IMR-90 (cell line): ENCODE measurements around the gene LYPD3. TPM values are rescaled to one million over a fixed set of nuclear protein-coding genes. Genes with fewer than 3 reads are reported as not detected.

Experiments used
- ATAC-seq: fragments of 200-7000 bp; cut with Tn5 transposase; 2 replicates; pipeline ENCODE4 v1.9.1; 2020; ENCODE audit warnings: low read depth, mild to moderate bottlenecking, moderate library complexity
- BruUV-seq: library from RNA; stranded (reverse); fragments of 400-500 nt; replicated peaks from 2 replicates; lab custom pipeline; 2021; lab: Mats Ljungman, UMichigan
- CTCF ChIA-PET: fragments of 300-600 bp; formaldehyde crosslinking; extraction: SDS; loops from one replicate; lab custom pipeline; 2021; ENCODE audit warnings: antibody characterized with exemption; lab: Yijun Ruan, JAX
- POLR2A ChIA-PET: fragments of 300-600 bp; sonication (Branson Sonifier 250); formaldehyde crosslinking; loops from one replicate; lab custom pipeline; 2022; ENCODE audit warnings: antibody characterized with exemption; ENCODE audit not compliant: unreplicated experiment; lab: Charles Lee
- DNase-seq: peaks from one replicate; pipeline ENCODE4 v3.0.0; 2013
- H2AFZ ChIP-seq: replicated peaks from 2 replicates; pipeline ENCODE3; 2013; ENCODE audit warnings: low read length, mild to moderate bottlenecking; ENCODE audit not compliant: poor library complexity
- H2AK5ac ChIP-seq: 2 replicates; pipeline ENCODE4 v1.6.1; 2013; ENCODE audit warnings: low read depth, low read length, inconsistent platforms
- H2AK9ac ChIP-seq: replicated peaks from 2 replicates; pipeline ENCODE3; 2013; ENCODE audit warnings: mild to moderate bottlenecking, low read depth, low read length, moderate library complexity; ENCODE audit not compliant: poor library complexity
- H2BK120ac ChIP-seq: 2 replicates; pipeline ENCODE4 v1.6.1; 2013; ENCODE audit warnings: low read depth, low read length, inconsistent platforms
- H2BK15ac ChIP-seq: 3 replicates; pipeline ENCODE4 v1.6.1; 2013; ENCODE audit warnings: low read depth, low read length, inconsistent platforms
- H2BK20ac ChIP-seq: 2 replicates; pipeline ENCODE4 v1.6.1; 2013; ENCODE audit warnings: low read depth, mild to moderate bottlenecking, inconsistent platforms, low read length, moderate library complexity
- H2BK5ac ChIP-seq: 2 replicates; pipeline ENCODE4 v1.6.1; 2013; ENCODE audit warnings: mild to moderate bottlenecking, low read depth, low read length, inconsistent platforms; ENCODE audit not compliant: poor library complexity, severe bottlenecking
- H3K14ac ChIP-seq: replicated peaks from 2 replicates; pipeline ENCODE4 v1.6.1; 2013; ENCODE audit warnings: low read depth, low read length, inconsistent platforms
- H3K18ac ChIP-seq: 2 replicates; pipeline ENCODE4 v1.6.1; 2013; ENCODE audit warnings: low read depth, low read length, control low read depth
- H3K23ac ChIP-seq: 2 replicates; pipeline ENCODE4 v1.6.1; 2013; ENCODE audit warnings: low read depth, low read length, inconsistent platforms
- H3K27ac ChIP-seq: 2 replicates; pipeline ENCODE4 v1.5.1; 2013; ENCODE audit warnings: mild to moderate bottlenecking, control low read depth, low read length; ENCODE audit not compliant: insufficient read depth
- H3K27me3 ChIP-seq: 2 replicates; pipeline ENCODE4 v1.6.1; 2013; ENCODE audit warnings: low read length; ENCODE audit not compliant: control insufficient read depth, insufficient read depth
- H3K36me3 ChIP-seq: 2 replicates; pipeline ENCODE4 v1.6.1; 2013; ENCODE audit warnings: low read length, mixed read lengths; ENCODE audit not compliant: control insufficient read depth, insufficient read depth
- H3K4ac ChIP-seq: 2 replicates; pipeline ENCODE4 v1.6.1; 2013; ENCODE audit warnings: low read depth, low read length, inconsistent platforms
- H3K4me1 ChIP-seq: 2 replicates; pipeline ENCODE4 v1.6.1; 2013; ENCODE audit warnings: low read length, mixed read lengths; ENCODE audit not compliant: control insufficient read depth, insufficient read depth
- H3K4me2 ChIP-seq: 2 replicates; pipeline ENCODE4 v1.6.1; 2013; ENCODE audit warnings: low read depth, mild to moderate bottlenecking, control low read depth, low read length, moderate library complexity
- H3K4me3 ChIP-seq: 2 replicates; pipeline ENCODE4 v1.5.1; 2013; ENCODE audit warnings: low read depth, mild to moderate bottlenecking, control low read depth, low read length, moderate library complexity; ENCODE audit not compliant: insufficient read depth
- H3K56ac ChIP-seq: 2 replicates; pipeline ENCODE4 v1.6.1; 2013; ENCODE audit warnings: low read length, inconsistent platforms; ENCODE audit not compliant: insufficient read depth; ENCODE audit errors: extremely low read depth
- H3K79me1 ChIP-seq, 2 experiments: 2 replicates each; pipeline ENCODE4 v1.6.1; 2013; ENCODE audit warnings: low read length in 2 of 2, inconsistent platforms in 1 of 2, low read depth in 1 of 2
- H3K9ac ChIP-seq: 2 replicates; pipeline ENCODE4 v1.6.1; 2013; ENCODE audit warnings: low read depth, low read length, control low read depth
- H3K9me1 ChIP-seq: 2 replicates; pipeline ENCODE4 v1.6.1; 2013; ENCODE audit warnings: low read length, inconsistent platforms; ENCODE audit not compliant: insufficient read depth
- H3K9me3 ChIP-seq: 2 replicates; pipeline ENCODE4 v1.6.1; 2013; ENCODE audit warnings: low read length; ENCODE audit not compliant: control insufficient read depth, insufficient read depth
- H4K20me1 ChIP-seq: 2 replicates; pipeline ENCODE4 v1.6.1; 2013; ENCODE audit warnings: low read length, inconsistent platforms; ENCODE audit not compliant: insufficient read depth
- H4K5ac ChIP-seq: 2 replicates; pipeline ENCODE4 v1.6.1; 2013; ENCODE audit warnings: mild to moderate bottlenecking, low read depth, low read length, control low read depth
- H4K8ac ChIP-seq, 2 experiments: 2 replicates each; pipeline ENCODE4 v1.6.1; 2013; ENCODE audit warnings: low read depth in 2 of 2, low read length in 2 of 2, control low read depth in 1 of 2, inconsistent platforms in 1 of 2
- H4K91ac ChIP-seq: 2 replicates; pipeline ENCODE4 v1.6.1; 2013; ENCODE audit warnings: low read depth, low read length, inconsistent platforms; ENCODE audit not compliant: insufficient read depth
- CEBPB ChIP-seq: IDR thresholded peaks from 2 replicates; pipeline ENCODE4 v1.6.1; 2012; ENCODE audit warnings: low read depth, low read length, improper control_type of control experiment
- FOS ChIP-seq: fragments of 150-350 bp; IDR thresholded peaks from 2 replicates; pipeline ENCODE4 v1.6.1; 2016; ENCODE audit warnings: low read depth, low read length
- MAFK ChIP-seq: IDR thresholded peaks from 2 replicates; pipeline ENCODE4 v1.6.1; 2012; ENCODE audit warnings: low read depth, low read length, improper control_type of control experiment
- MAZ ChIP-seq: IDR thresholded peaks from 2 replicates; pipeline ENCODE4 v1.6.1; 2012; ENCODE audit warnings: low read depth, mild to moderate bottlenecking, low read length, improper control_type of control experiment, moderate library complexity, borderline replicate concordance
- MXI1 ChIP-seq: IDR thresholded peaks from 2 replicates; pipeline ENCODE4 v1.6.1; 2012; ENCODE audit warnings: low read depth, mild to moderate bottlenecking, low read length, moderate library complexity, borderline replicate concordance
- NFE2L2 ChIP-seq: fragments of 150-350 bp; IDR thresholded peaks from 2 replicates; pipeline ENCODE4 v1.6.1; 2016; ENCODE audit warnings: low read depth, mild to moderate bottlenecking, low read length
- POLR2A ChIP-seq: IDR thresholded peaks from 2 replicates; pipeline ENCODE4 v1.6.1; 2012; ENCODE audit warnings: mild to moderate bottlenecking, low read depth, low read length
- RAD21 ChIP-seq: IDR thresholded peaks from 2 replicates; pipeline ENCODE4 v1.6.1; 2012; ENCODE audit warnings: low read length, improper control_type of control experiment
- RCOR1 ChIP-seq: IDR thresholded peaks from 2 replicates; pipeline ENCODE4 v1.6.1; 2012; ENCODE audit warnings: mild to moderate bottlenecking, low read length, improper control_type of control experiment; ENCODE audit not compliant: insufficient replicate concordance
- RFX5 ChIP-seq: IDR thresholded peaks from 2 replicates; pipeline ENCODE4 v1.8.0; 2012; ENCODE audit warnings: low read depth, mild to moderate bottlenecking, low read length, moderate library complexity
- WGBS, 2 experiments: methylation state at CpG; one replicate each; pipeline versions ENCODE4 v1.1.5 to v1.1.7; 2013; ENCODE audit warnings: missing lambda C conversion rate in 2 of 2; ENCODE audit not compliant: insufficient read length in 1 of 2; ENCODE audit errors: extremely low coverage in 2 of 2; 5-methylcytosine and 5-hydroxymethylcytosine counted together
- dilution Hi-C: fragments of 300-500 bp; cut with HindIII; formaldehyde crosslinking; loops from one replicate; pipeline ENCODE4 v1.14.3; 2018; ENCODE audit warnings: low sequenced_read_pairs; ENCODE audit not compliant: unreplicated experiment
- in situ Hi-C: fragments of 300-500 bp; cut with MboI; formaldehyde crosslinking; loops from 3 replicates; pipeline ENCODE4 v1.14.3; 2019; ENCODE audit warnings: low sequenced_read_pairs, inconsistent platforms, mixed read lengths
- intact Hi-C: fragments of 100-400 bp; cut with micrococcal nuclease; formaldehyde crosslinking; loops from 2 replicates; pipeline ENCODE4 v1.10.0; 2022
- polyA plus RNA-seq, 3 experiments: library from polyadenylated mRNA; depleted of rRNA; stranded (reverse); fragments of >200 nt; gene quantifications; 2 replicates each; pipeline ENCODE4 v1.2.3, GENCODE V29; 2012; ENCODE audit warnings: low replicate concordance in 1 of 3
- total RNA-seq: library from RNA; depleted of rRNA; stranded (reverse); fragments of >200 nt; gene quantifications from 2 replicates; pipeline ENCODE4 v1.2.3, GENCODE V29; 2012
- TF ChIP-seq, protein P1 (sequence below): conservative IDR thresholded peaks from 2 replicates; pipeline ENCODE4 v1.5.1; 2012; ENCODE audit warnings: mild to moderate bottlenecking, low read depth, low read length, improper control_type of control experiment
- TF ChIP-seq, protein P2 (sequence below): fragments of 150-350 bp; IDR thresholded peaks from 2 replicates; pipeline ENCODE4 v1.6.1; 2017; ENCODE audit warnings: mild to moderate bottlenecking, antibody characterized with exemption, low read length, low read depth

Gene LYPD3
- total and polyA plus RNA-seq, 2 of the 4 experiments (the other 2 are of a cell fraction): 0.18 to 1.1 TPM

DNA sequence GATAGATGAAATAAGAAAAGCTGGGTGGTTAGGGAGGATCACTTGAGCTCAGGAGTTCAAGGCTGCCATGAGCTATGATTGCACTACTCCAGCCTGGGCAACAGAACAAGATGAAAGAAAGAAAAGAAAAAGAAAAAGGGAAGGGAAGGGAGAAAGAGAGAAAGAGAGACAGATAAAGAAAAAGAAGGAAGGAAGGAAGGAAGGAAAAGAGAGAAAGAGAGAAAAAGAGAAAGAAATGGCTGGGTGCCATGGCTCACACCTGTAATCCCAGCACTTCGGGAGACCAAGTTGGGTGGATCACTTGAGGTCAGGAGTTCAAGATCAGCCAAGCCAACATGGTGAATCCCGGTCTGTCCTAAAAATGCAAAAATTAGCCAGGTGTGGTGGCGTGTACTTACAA is 29.6 kb downstream of the LYPD3 start:
- DNase-seq (no peak), ATAC-seq (no peak)
- 0 out of 2 replicates have a peak, but pooled peaks cover 3% of the 10 kb centered on the region for H3K9me1 ChIP-seq
- H2AK9ac ChIP-seq: no peak overlapping the region
- no peak overlapping the region for H3K9ac ChIP-seq
- no peak overlapping the region for H2BK20ac ChIP-seq
- ChIA-PET CTCF (interaction anchor here (1.0 kb wide), 1 partner anchor 11 kb away, joined by 5 read pairs; no protein-coding TSS in a partner anchor), POLR2A (no interaction called here)
- no peaks in the 10 kb centered on the region for H3K36me3 ChIP-seq
- H3K9me3 ChIP-seq: peaks cover 3% of the 10 kb centered on the region; the same call in 1 of the 2 replicates
- H3K4me2 ChIP-seq: no peak overlapping the region
- WGBS, 2 experiments: 82% methylated on average over 3 of the region's 3 CpGs; no CpG with 5 or more reads in 1 of the 2 experiments
- H3K27ac ChIP-seq: no peak overlapping the region
- no peak overlapping the region for H4K5ac ChIP-seq
- H2BK120ac ChIP-seq: no peak overlapping the region
- H4K20me1 ChIP-seq: no peaks in the 10 kb centered on the region; the same call in none of the 2 replicates
- peaks cover 3% of the 10 kb centered on the region; the same call in 1 of the 2 replicates for H3K4me1 ChIP-seq
- H2AFZ ChIP-seq: no peak overlapping the region
- dilution Hi-C loops: no loop called here
- no TSS peak for BruUV-seq
- in situ Hi-C loops: no loop called here
- no peak for TF ChIP-seq NFE2L2
- TF ChIP-seq, protein P1, sequence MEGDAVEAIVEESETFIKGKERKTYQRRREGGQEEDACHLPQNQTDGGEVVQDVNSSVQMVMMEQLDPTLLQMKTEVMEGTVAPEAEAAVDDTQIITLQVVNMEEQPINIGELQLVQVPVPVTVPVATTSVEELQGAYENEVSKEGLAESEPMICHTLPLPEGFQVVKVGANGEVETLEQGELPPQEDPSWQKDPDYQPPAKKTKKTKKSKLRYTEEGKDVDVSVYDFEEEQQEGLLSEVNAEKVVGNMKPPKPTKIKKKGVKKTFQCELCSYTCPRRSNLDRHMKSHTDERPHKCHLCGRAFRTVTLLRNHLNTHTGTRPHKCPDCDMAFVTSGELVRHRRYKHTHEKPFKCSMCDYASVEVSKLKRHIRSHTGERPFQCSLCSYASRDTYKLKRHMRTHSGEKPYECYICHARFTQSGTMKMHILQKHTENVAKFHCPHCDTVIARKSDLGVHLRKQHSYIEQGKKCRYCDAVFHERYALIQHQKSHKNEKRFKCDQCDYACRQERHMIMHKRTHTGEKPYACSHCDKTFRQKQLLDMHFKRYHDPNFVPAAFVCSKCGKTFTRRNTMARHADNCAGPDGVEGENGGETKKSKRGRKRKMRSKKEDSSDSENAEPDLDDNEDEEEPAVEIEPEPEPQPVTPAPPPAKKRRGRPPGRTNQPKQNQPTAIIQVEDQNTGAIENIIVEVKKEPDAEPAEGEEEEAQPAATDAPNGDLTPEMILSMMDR: no peak
- no peak for TF ChIP-seq MAFK
- TF ChIP-seq RCOR1: no peak
- TF ChIP-seq CEBPB: no peak
- TF ChIP-seq, protein P2, sequence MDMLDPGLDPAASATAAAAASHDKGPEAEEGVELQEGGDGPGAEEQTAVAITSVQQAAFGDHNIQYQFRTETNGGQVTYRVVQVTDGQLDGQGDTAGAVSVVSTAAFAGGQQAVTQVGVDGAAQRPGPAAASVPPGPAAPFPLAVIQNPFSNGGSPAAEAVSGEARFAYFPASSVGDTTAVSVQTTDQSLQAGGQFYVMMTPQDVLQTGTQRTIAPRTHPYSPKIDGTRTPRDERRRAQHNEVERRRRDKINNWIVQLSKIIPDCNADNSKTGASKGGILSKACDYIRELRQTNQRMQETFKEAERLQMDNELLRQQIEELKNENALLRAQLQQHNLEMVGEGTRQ: no peak
- TF ChIP-seq RAD21: no peak
- no peak for TF ChIP-seq MXI1
- TF ChIP-seq FOS: no peak
- TF ChIP-seq POLR2A: no peak
- no peak for TF ChIP-seq MAZ
- TF ChIP-seq RFX5: no peak
- no peak overlapping the region for H2AK5ac ChIP-seq
- 0 out of 2 replicates have a peak, but pooled peaks cover 2% of the 10 kb centered on the region for H3K27me3 ChIP-seq
- H4K91ac ChIP-seq: no peak overlapping the region
- no peak overlapping the region for H4K8ac ChIP-seq
- H2BK15ac ChIP-seq: no peak overlapping the region
- no peak overlapping the region for H3K56ac ChIP-seq
- no peak overlapping the region for H3K23ac ChIP-seq
- no peak overlapping the region for H2BK5ac ChIP-seq
- no peak overlapping the region for H3K4me3 ChIP-seq
- no peak overlapping the region for H3K4ac ChIP-seq
- intact Hi-C loops: no loop called here
- H3K18ac ChIP-seq: no peak overlapping the region
- no peak overlapping the region for H3K14ac ChIP-seq
- no peaks in the 10 kb centered on the region for H3K79me1 ChIP-seq
